T-helper 17 cell (primary cell): Measurements from ENCODE around the gene ITIH5. TPM values are rescaled to one million over a fixed set of nuclear protein-coding genes. Genes with fewer than 3 reads are reported as not detected.

Experiments used
- ATAC-seq: fragments of 150-1000 bp; cut with Tn5 transposase; 2 replicates; pipeline ENCODE4 v1.10.0; 2021; ENCODE audit warnings: mild to moderate bottlenecking, moderate library complexity
- DNase-seq, 3 donors: peaks; one replicate each; pipeline versions ENCODE4 v3.0.0 to v3.0.0-alpha.2; 2020 to 2021
- H3K9me3 ChIP-seq: one replicate; pipeline ENCODE4 v1.7.0; 2013; ENCODE audit warnings: low read length, mild to moderate bottlenecking; ENCODE audit not compliant: control insufficient read depth, poor library complexity, severe bottlenecking
- H3K27ac Mint-ChIP-seq: one replicate; pipeline ENCODE4 v1.8.0; 2022; ENCODE audit warnings: mild to moderate bottlenecking, moderate library complexity, mixed read lengths
- H3K27me3 Mint-ChIP-seq: one replicate; pipeline ENCODE4 v1.8.0; 2022; ENCODE audit warnings: mixed read lengths
- H3K36me3 Mint-ChIP-seq: one replicate; pipeline ENCODE4 v1.8.0; 2022; ENCODE audit warnings: low read depth, mixed read lengths
- H3K4me1 Mint-ChIP-seq: one replicate; pipeline ENCODE4 v1.8.0; 2022; ENCODE audit warnings: mild to moderate bottlenecking, mixed read lengths
- H3K4me3 Mint-ChIP-seq: one replicate; pipeline ENCODE4 v1.8.0; 2022; ENCODE audit warnings: mild to moderate bottlenecking, moderate library complexity, mixed read lengths
- total RNA-seq, 4 donors: library from RNA in 2 of 4; stranded (reverse) in 2 of 4; gene quantifications; one replicate each; pipeline ENCODE4 v1.2.3 and lab custom pipeline; 2022 to 2026

ITIH5 gene
- total RNA-seq, 2 donors from 2014 or later, result not detected

- no peak overlapping the region for H3K4me3 Mint-ChIP-seq
- peak; percentile 85 for ATAC-seq
- peaks cover 15% of the 10 kb centered on the region for H3K27me3 Mint-ChIP-seq
- peak in 1 of 3 donors; percentile 37 for DNase-seq
- H3K4me1 Mint-ChIP-seq, result peaks cover 13% of the 10 kb centered on the region
- no peak overlapping the region for H3K27ac Mint-ChIP-seq
- no peaks in the 10 kb centered on the region for H3K36me3 Mint-ChIP-seq
- H3K9me3 ChIP-seq, result no peaks in the 10 kb centered on the region
These were observed 141.3 kb downstream of the ITIH5 start for GRCh38 chr10:7525314-7526016.

GRCh38 chr10:7523656-7524055, 143.1 kb downstream of the ITIH5 start:
- Mint-ChIP-seq H3K27ac (no peak overlapping the region), H3K36me3 (no peaks in the 10 kb centered on the region), H3K27me3 (peaks cover 15% of the 10 kb centered on the region), H3K4me1 (peaks cover 13% of the 10 kb centered on the region), H3K4me3 (no peak overlapping the region)
- H3K9me3 ChIP-seq, result no peaks in the 10 kb centered on the region
- ATAC-seq (no peak), DNase-seq (no peak)

- no peak for DNase-seq
- H3K4me3 Mint-ChIP-seq, result no peak overlapping the region
- H3K36me3 Mint-ChIP-seq, result peaks cover 2% of the 10 kb centered on the region
- H3K4me1 Mint-ChIP-seq, result peaks cover 19% of the 10 kb centered on the region
- no peaks in the 10 kb centered on the region for H3K9me3 ChIP-seq
- H3K27me3 Mint-ChIP-seq, result peaks cover 6% of the 10 kb centered on the region
- no peak for ATAC-seq
- peak overlapping the region; percentile 1 for H3K27ac Mint-ChIP-seq
These were observed 146.0 kb downstream of the ITIH5 start for GRCh38 chr10:7520507-7521485.

GRCh38 chr10:7519351-7519750, 147.4 kb downstream of the ITIH5 start:
- H3K4me3 Mint-ChIP-seq, result no peak overlapping the region
- peaks cover 2% of the 10 kb centered on the region for H3K36me3 Mint-ChIP-seq
- peaks cover 14% of the 10 kb centered on the region for H3K4me1 Mint-ChIP-seq
- H3K27ac Mint-ChIP-seq, result no peak overlapping the region
- no peaks in the 10 kb centered on the region for H3K27me3 Mint-ChIP-seq
- DNase-seq (no peak), ATAC-seq (no peak)
- H3K9me3 ChIP-seq, result no peaks in the 10 kb centered on the region

GRCh38 chr10:7518693-7519092, 148.1 kb downstream of the ITIH5 start:
- no peak for ATAC-seq
- Mint-ChIP-seq H3K4me3 (no peak overlapping the region), H3K27ac (peak overlapping the region; percentile 39), H3K27me3 (no peaks in the 10 kb centered on the region), H3K4me1 (peaks cover 15% of the 10 kb centered on the region), H3K36me3 (peaks cover 2% of the 10 kb centered on the region)
- no peaks in the 10 kb centered on the region for H3K9me3 ChIP-seq
- no peak for DNase-seq

GRCh38 chr10:7515439-7515838, 151.3 kb downstream of the ITIH5 start:
- Mint-ChIP-seq H3K27ac (no peak overlapping the region), H3K4me3 (no peak overlapping the region), H3K4me1 (peaks cover 20% of the 10 kb centered on the region), H3K36me3 (peaks cover 2% of the 10 kb centered on the region), H3K27me3 (no peaks in the 10 kb centered on the region)
- ATAC-seq, result no peak
- no peak for DNase-seq
- no peaks in the 10 kb centered on the region for H3K9me3 ChIP-seq

- peaks cover 2% of the 10 kb centered on the region for H3K36me3 Mint-ChIP-seq
- no peaks in the 10 kb centered on the region for H3K27me3 Mint-ChIP-seq
- no peak overlapping the region for H3K4me3 Mint-ChIP-seq
- no peaks in the 10 kb centered on the region for H3K9me3 ChIP-seq
- no peak overlapping the region for H3K27ac Mint-ChIP-seq
- ATAC-seq, result no peak
- no peak for DNase-seq
- H3K4me1 Mint-ChIP-seq, result peaks cover 20% of the 10 kb centered on the region
These were observed 152.8 kb downstream of the ITIH5 start for GRCh38 chr10:7513936-7514335.

GRCh38 chr10:7513455-7513854, 153.3 kb downstream of the ITIH5 start:
- H3K4me1 Mint-ChIP-seq, result peaks cover 18% of the 10 kb centered on the region
- H3K27me3 Mint-ChIP-seq, result no peaks in the 10 kb centered on the region
- ATAC-seq (no peak), DNase-seq (no peak)
- H3K36me3 Mint-ChIP-seq, result peaks cover under 1% of the 10 kb centered on the region
- no peaks in the 10 kb centered on the region for H3K9me3 ChIP-seq
- no peak overlapping the region for H3K27ac Mint-ChIP-seq
- no peak overlapping the region for H3K4me3 Mint-ChIP-seq

GRCh38 chr10:7512487-7512886, 154.3 kb downstream of the ITIH5 start:
- DNase-seq (no peak), ATAC-seq (no peak)
- no peaks in the 10 kb centered on the region for H3K36me3 Mint-ChIP-seq
- H3K4me1 Mint-ChIP-seq, result peaks cover 15% of the 10 kb centered on the region
- H3K27ac Mint-ChIP-seq, result no peak overlapping the region
- no peaks in the 10 kb centered on the region for H3K9me3 ChIP-seq
- H3K27me3 Mint-ChIP-seq, result no peaks in the 10 kb centered on the region
- H3K4me3 Mint-ChIP-seq, result no peak overlapping the region

- no peak for DNase-seq
- H3K27ac Mint-ChIP-seq, result no peak overlapping the region
- no peak overlapping the region for H3K4me3 Mint-ChIP-seq
These were observed 155.2 kb downstream of the ITIH5 start for GRCh38 chr10:7511612-7512011.

More at GRCh38 chr10:7511612-7512011, 155.2 kb downstream of the ITIH5 start:
- Mint-ChIP-seq H3K36me3 (no peaks in the 10 kb centered on the region), H3K27me3 (no peaks in the 10 kb centered on the region), H3K4me1 (peaks cover 18% of the 10 kb centered on the region)
- no peak for ATAC-seq
- H3K9me3 ChIP-seq, result no peaks in the 10 kb centered on the region

Other genes with a start within 250 kb of the ITIH5 start
- not detected for gene ITIH2, start 36.4 kb upstream of the ITIH5 start, total RNA-seq
- 1 to 10 TPM; 6.3 to 8.6 TPM for gene KIN, start 121.0 kb upstream of the ITIH5 start, total RNA-seq
- 100 to 1,000 TPM; 115 to 117 TPM for gene ATP5F1C, start 121.2 kb upstream of the ITIH5 start, total RNA-seq
- gene TAF3, start 151.5 kb upstream of the ITIH5 start, total RNA-seq, result 10 to 100 TPM; 17.0 to 18.4 TPM